Spinal cord (tissue), 10 donors: ENCODE results near the gene IFNA17. TPM values are rescaled to one million over a fixed set of nuclear protein-coding genes. Genes with fewer than 3 reads are reported as not detected.
A peak's percentile ranks its signal among the peaks of the same experiment; 100 is the strongest.
"Not testable (repeated sequence)": the region's sequence is repeated elsewhere in the genome, so short reads cannot be mapped to it uniquely, and the experiment has no call there.

Experiments used
- DNase-seq, 6 donors: peaks; one replicate each; pipeline versions ENCODE4 v3.0.0 to v3.0.0-alpha.2; 2013 to 2015; ENCODE audit warnings: low spot score in 6 of 6, low read depth in 4 of 6
- H3K27ac ChIP-seq: one replicate; pipeline ENCODE4 v1.5.1; 2013; ENCODE audit warnings: low read depth, low read length, control low read depth
- H3K27me3 ChIP-seq: one replicate; pipeline ENCODE4 v1.6.1; 2013; ENCODE audit warnings: low read length; ENCODE audit not compliant: control insufficient read depth, insufficient read depth
- H3K36me3 ChIP-seq: one replicate; pipeline ENCODE4 v1.6.1; 2013; ENCODE audit warnings: low read length; ENCODE audit not compliant: control insufficient read depth, insufficient read depth
- H3K4me1 ChIP-seq: one replicate; pipeline ENCODE4 v1.6.1; 2013; ENCODE audit warnings: low read length; ENCODE audit not compliant: control insufficient read depth, insufficient read depth
- H3K4me3 ChIP-seq: one replicate; pipeline ENCODE4 v1.5.1; 2013; ENCODE audit warnings: low read depth, low read length, control low read depth
- H3K9me3 ChIP-seq: one replicate; pipeline ENCODE4 v1.6.1; 2013; ENCODE audit warnings: low read length; ENCODE audit not compliant: control insufficient read depth, insufficient read depth
- WGBS: methylation state at CpG from one replicate; pipeline ENCODE4 v1.1.5; 2013; ENCODE audit warnings: missing lambda C conversion rate; ENCODE audit not compliant: insufficient coverage; 5-methylcytosine and 5-hydroxymethylcytosine counted together
- polyA plus RNA-seq, 2 donors: library from polyadenylated mRNA; unstranded; fragments of 120-200 nt; gene quantifications; one replicate each; pipeline ENCODE4 v1.2.1, GENCODE V29; 2013; ENCODE audit not compliant: insufficient read length in 2 of 2
- total RNA-seq, 2 donors: library from RNA; depleted of rRNA in 1 of 2; stranded (reverse); fragments of 120-200 nt in 1 of 2; fragments of >200 nt in 1 of 2; gene quantifications; one replicate each; pipeline versions ENCODE4 v1.2.3 to v1.2.4, GENCODE V29; 2013 to 2014
- donor health status: healthy.

The IFNA17 gene
- total and polyA plus RNA-seq, 4 donors, result not detected

GRCh38 chr9:21251190-21251589, 23.2 kb upstream of the IFNA17 start:
- WGBS, result 33% methylated on average over 1 of the region's 1 CpG
- Histone ChIP-seq H3K27me3 (no peaks in the 10 kb centered on the region), H3K36me3 (no peaks in the 10 kb centered on the region), H3K9me3 (no peaks in the 10 kb centered on the region), H3K4me1 (no peaks in the 10 kb centered on the region), H3K27ac (no peak overlapping the region), H3K4me3 (no peak overlapping the region)
- no peak for DNase-seq

- Histone ChIP-seq H3K9me3 (no peaks in the 10 kb centered on the region), H3K27ac (no peak overlapping the region), H3K36me3 (no peaks in the 10 kb centered on the region), H3K27me3 (no peaks in the 10 kb centered on the region), H3K4me3 (no peak overlapping the region), H3K4me1 (no peaks in the 10 kb centered on the region)
- 78% methylated on average over 2 of the region's 2 CpGs for WGBS
- DNase-seq, result no peak
Measured at GRCh38 chr9:21244836-21245235, 16.8 kb upstream of the IFNA17 start.

GRCh38 chr9:21239911-21240310, 11.9 kb upstream of the IFNA17 start, which contains the start of gene IFNA14:
Gene IFNA14, minus strand, starts transcription at chr9:21240005. Its CDS starts 70 bp downstream, at chr9:21239935.
- Histone ChIP-seq H3K27ac (no peak within 1 kb of the TSS), H3K27me3 (no peaks in the 10 kb centered on the region), H3K9me3 (no peaks in the 10 kb centered on the region), H3K36me3 (no peaks in the 10 kb centered on the region), H3K4me1 (no peaks in the 10 kb centered on the region), H3K4me3 (no peak within 1 kb of the TSS)
- no peak for DNase-seq
- 80% methylated on average over 1 of the region's 2 CpGs for WGBS

- not testable (repeated sequence) for DNase-seq, H3K9me3 ChIP-seq, H3K4me1 ChIP-seq, H3K27ac ChIP-seq, H3K4me3 ChIP-seq, H3K36me3 ChIP-seq, H3K27me3 ChIP-seq
- WGBS, result no CpG with 5 or more reads among the region's 1 CpG
Measured at GRCh38 chr9:21236360-21236714, 8.3 kb upstream of the IFNA17 start.

- not testable (repeated sequence) for H3K27me3 ChIP-seq, H3K27ac ChIP-seq, H3K9me3 ChIP-seq, H3K4me1 ChIP-seq, H3K36me3 ChIP-seq, H3K4me3 ChIP-seq
- WGBS, result 15% methylated on average over 3 of the region's 8 CpGs
- peak; percentile 12 to 84 (median 39) for DNase-seq
Measured at GRCh38 chr9:21235468-21236359, 7.7 kb upstream of the IFNA17 start.

GRCh38 chr9:21234153-21234687, 6.2 kb upstream of the IFNA17 start:
- WGBS, result 91% methylated on average over 4 of the region's 4 CpGs
- no peaks in the 10 kb centered on the region for H3K9me3 ChIP-seq
- H3K4me1 ChIP-seq, result no peaks in the 10 kb centered on the region
- no peak overlapping the region for H3K4me3 ChIP-seq
- H3K27me3 ChIP-seq, result no peaks in the 10 kb centered on the region
- H3K36me3 ChIP-seq, result no peaks in the 10 kb centered on the region
- no peak overlapping the region for H3K27ac ChIP-seq
- DNase-seq, result no peak

GRCh38 chr9:21233258-21233657, 5.2 kb upstream of the IFNA17 start:
- Histone ChIP-seq H3K27ac (no peak overlapping the region), H3K36me3 (no peaks in the 10 kb centered on the region), H3K27me3 (no peaks in the 10 kb centered on the region), H3K9me3 (no peaks in the 10 kb centered on the region), H3K4me1 (no peaks in the 10 kb centered on the region), H3K4me3 (no peak overlapping the region)
- no peak for DNase-seq
- WGBS, result 100% methylated on average over 2 of the region's 2 CpGs

GRCh38 chr9:21217211-21217610, 10.8 kb downstream of the IFNA17 start, which contains the start of gene IFNA16:
Gene IFNA16, minus strand, starts transcription at chr9:21217311. Its CDS starts 6 bp downstream, at chr9:21217305.
- H3K9me3 ChIP-seq, H3K4me1 ChIP-seq, H3K27me3 ChIP-seq, H3K4me3 ChIP-seq, H3K27ac ChIP-seq, DNase-seq, H3K36me3 ChIP-seq: not testable (repeated sequence)
- WGBS, result 100% methylated on average over 1 of the region's 1 CpG

- no CpG with 5 or more reads among the region's 5 CpGs for WGBS
- DNase-seq, result peak in 1 of 6 donors; percentile 9
- H3K4me3 ChIP-seq, H3K9me3 ChIP-seq, H3K4me1 ChIP-seq, H3K27ac ChIP-seq, H3K36me3 ChIP-seq, H3K27me3 ChIP-seq: not testable (repeated sequence)
Measured at GRCh38 chr9:21213411-21214326, 14.4 kb downstream of the IFNA17 start.
